K562 (cell line): Measurements from ENCODE around the gene MCEMP1. TPM values are rescaled to one million over a fixed set of nuclear protein-coding genes. Genes with fewer than 3 reads are reported as not detected.

ENCODE experiments used
- ATAC-seq: fragments of 200-7000 bp; cut with Tn5 transposase; 3 replicates; pipeline ENCODE4 v1.9.1; 2020; ENCODE audit warnings: moderate library complexity
- BruUV-seq: library from RNA; stranded (reverse); fragments of 400-500 nt; replicated peaks from 2 replicates; lab custom pipeline; 2021; lab: Mats Ljungman, UMichigan
- CTCF ChIA-PET: fragments of 300-600 bp; formaldehyde crosslinking; extraction: SDS; loops from one replicate; lab custom pipeline; 2021; ENCODE audit warnings: low intra/inter-chr PET ratio; lab: Yijun Ruan, JAX
- POLR2A ChIA-PET: fragments of 300-600, 350-650 bp; sonication (Branson Sonifier 250); formaldehyde crosslinking; extraction: SDS; loops from one replicate; lab custom pipeline; 2021; ENCODE audit warnings: antibody characterized with exemption, inconsistent platforms; lab: Yijun Ruan, JAX
- DNase-seq, 4 experiments: peaks; one replicate each; pipeline versions ENCODE4 v3.0.0 to v3.0.0-alpha.2; 2011 to 2018; ENCODE audit warnings: low spot score in 3 of 4, mixed read lengths in 3 of 4; ENCODE audit errors: extremely low read depth in 1 of 4
- FAIRE-seq: peaks from 2 replicates; lab custom pipeline; 2011; peaks lifted over from hg19 to GRCh38; lab: Jason Lieb, UNC
- H2AFZ ChIP-seq: 2 replicates; pipeline ENCODE4 v1.6.0; 2011; ENCODE audit warnings: low read depth, low read length, control low read depth, inconsistent platforms
- H3K27ac ChIP-seq: fragments of 200-600 bp; 3 replicates; pipeline ENCODE4 v1.8.0; 2011; ENCODE audit warnings: low read depth, mild to moderate bottlenecking, control low read depth, inconsistent platforms, low read length, moderate library complexity, mixed read lengths; ENCODE audit errors: extremely low read depth
- H3K27me3 ChIP-seq, 2 experiments: fragments of 300-600 bp in 1 of 2; 2 replicates in 1 of 2; 3 replicates in 1 of 2; pipeline versions ENCODE4 v1.6.0 to v1.8.0; 2011; ENCODE audit warnings: inconsistent platforms in 2 of 2, low read length in 2 of 2, mild to moderate bottlenecking in 1 of 2, mixed read lengths in 1 of 2, moderate library complexity in 1 of 2; ENCODE audit not compliant: control insufficient read depth in 2 of 2, insufficient read depth in 2 of 2
- H3K36me3 ChIP-seq: fragments of 300-600 bp; 3 replicates; pipeline ENCODE4 v1.8.0; 2011; ENCODE audit warnings: mild to moderate bottlenecking, low read length, inconsistent platforms; ENCODE audit not compliant: control insufficient read depth, insufficient read depth
- H3K4me1 ChIP-seq, 2 experiments: fragments of 200-600 bp in 1 of 2; replicated peaks in 1 of 2; 2 replicates in 1 of 2; 3 replicates in 1 of 2; pipeline versions ENCODE4 v1.5.1 to v1.8.0; 2011; ENCODE audit warnings: inconsistent platforms in 2 of 2, low read length in 2 of 2, mild to moderate bottlenecking in 1 of 2, mixed read lengths in 1 of 2, moderate library complexity in 1 of 2; ENCODE audit not compliant: control insufficient read depth in 2 of 2, insufficient read depth in 2 of 2
- H3K4me2 ChIP-seq: 2 replicates; pipeline ENCODE4 v1.6.1; 2011; ENCODE audit warnings: low read length, control low read depth, inconsistent platforms, mixed read lengths; ENCODE audit not compliant: insufficient read depth
- H3K4me3 ChIP-seq: fragments of 200-600 bp; sonication (generic), shearing (Covaris generic); 2 replicates; pipeline ENCODE4 v1.5.1; 2016; ENCODE audit warnings: control low read depth, inconsistent platforms
- H3K79me2 ChIP-seq: fragments of 200-600 bp; 3 replicates; pipeline ENCODE4 v1.8.0; 2011; ENCODE audit warnings: low read length, inconsistent platforms; ENCODE audit not compliant: control insufficient read depth, insufficient read depth
- H3K9ac ChIP-seq, 2 experiments: 2 replicates each; pipeline versions ENCODE4 v1.6.0 to v1.6.1; 2011; ENCODE audit warnings: low read depth in 2 of 2, low read length in 2 of 2, control low read depth in 1 of 2, inconsistent platforms in 1 of 2, mild to moderate bottlenecking in 1 of 2, mixed read lengths in 1 of 2; ENCODE audit not compliant: insufficient read depth in 1 of 2
- H3K9me1 ChIP-seq: one replicate; pipeline ENCODE4 v1.6.0; 2011; ENCODE audit warnings: inconsistent platforms, mild to moderate bottlenecking, low read length, moderate library complexity; ENCODE audit not compliant: control insufficient read depth, insufficient read depth
- H3K9me3 ChIP-seq: replicated peaks from 2 replicates; pipeline ENCODE4 v1.5.1; 2011; ENCODE audit warnings: low read depth, low read length, inconsistent platforms; ENCODE audit not compliant: control insufficient read depth, insufficient read depth
- H4K20me1 ChIP-seq: replicated peaks from 2 replicates; pipeline ENCODE4 v1.6.1; 2011; ENCODE audit warnings: low read length, inconsistent platforms, mixed read lengths; ENCODE audit not compliant: control insufficient read depth, insufficient read depth
- GTF2E2 ChIP-seq: fragments of 200-800 bp; sonication (Bioruptor generic); IDR thresholded peaks from 2 replicates; pipeline ENCODE4 v1.6.1; 2016; ENCODE audit warnings: missing genetic modification characterization, missing compliant biosample characterization
- IRF2 ChIP-seq: sonication (generic); formaldehyde crosslinking; IDR thresholded peaks from 2 replicates; pipeline ENCODE4 v1.8.1; 2022; ENCODE audit warnings: mild to moderate bottlenecking, missing genetic modification reagents
- SIX5 ChIP-seq, 2 experiments: IDR thresholded peaks; 2 replicates each; pipeline ENCODE4 v1.6.1; 2011; ENCODE audit warnings: low read length in 2 of 2, borderline replicate concordance in 1 of 2, low read depth in 1 of 2, mild to moderate bottlenecking in 1 of 2, moderate library complexity in 1 of 2; ENCODE audit not compliant: insufficient read depth in 1 of 2
- TAF7 ChIP-seq: fragments of 450-650 bp; IDR thresholded peaks from 2 replicates; pipeline ENCODE4 v1.6.1; 2016; ENCODE audit warnings: missing genetic modification characterization, missing compliant biosample characterization
- ZBTB1 ChIP-seq: sonication (generic); formaldehyde crosslinking; IDR thresholded peaks from 2 replicates; pipeline ENCODE4 v1.8.1; 2023; ENCODE audit warnings: missing genetic modification reagents, low read depth, mild to moderate bottlenecking, borderline replicate concordance
- ZNF277 ChIP-seq: fragments of 250-450 bp; sonication (Bioruptor Pico); IDR thresholded peaks from 2 replicates; pipeline ENCODE4 v1.8.0; 2022; ENCODE audit warnings: inconsistent platforms, mild to moderate bottlenecking, moderate library complexity, borderline replicate concordance
- ZNF696 ChIP-seq: fragments of 250-450 bp; sonication (Bioruptor Pico); conservative IDR thresholded peaks from 2 replicates; pipeline ENCODE4 v1.4.0; 2020; ENCODE audit warnings: mild to moderate bottlenecking, moderate library complexity
- WGBS: fragments of 100-300 bp; shearing (Covaris generic); methylation state at CpG from one replicate; pipeline ENCODE4 v1.1.6; 2016; ENCODE audit warnings: low coverage, mixed read lengths; ENCODE audit not compliant: insufficient coverage; ENCODE audit errors: missing lambda C conversion rate; 5-methylcytosine and 5-hydroxymethylcytosine counted together
- in situ Hi-C: fragments of 300-500 bp; cut with MboI; formaldehyde crosslinking; loops from 4 replicates; pipeline ENCODE4 v1.15.0; 2018; ENCODE audit warnings: inconsistent platforms, mixed read lengths
- intact Hi-C: fragments of 100-400 bp; cut with micrococcal nuclease; formaldehyde crosslinking; loops from 2 replicates; pipeline ENCODE4 v1.14.2; 2022
- polyA plus RNA-seq, 8 experiments: library from polyadenylated mRNA; depleted of rRNA in 4 of 8; stranded (reverse) in 5 of 8; unstranded in 3 of 8; fragments of >200 nt; fragmentation: Nextera tagmentation in 2 of 8; fragmentation: Illumina TruSeq in 1 of 8; extraction: Ambion mirVana in 2 of 8; extraction: Trizol in 1 of 8; gene quantifications; 2 replicates each; pipeline versions ENCODE4 v1.2.1 to v1.2.3, GENCODE V29; 2011 to 2014; ENCODE audit warnings: inconsistent platforms in 1 of 8, missing spikeins in 1 of 8
- total RNA-seq, 7 experiments: library from RNA; depleted of rRNA in 6 of 7; stranded (reverse); fragments of >200 nt in 6 of 7; fragmentation: Illumina TruSeq in 2 of 7; extraction: Trizol in 2 of 7; gene quantifications; 2 replicates each; pipeline versions ENCODE4 v1.2.1 to v1.2.3, GENCODE V29; 2011 to 2021; ENCODE audit warnings: low replicate concordance in 1 of 7

The MCEMP1 gene
- total and polyA plus RNA-seq, 9 of the 15 experiments (the other 6 are each of a cell fraction or from before 2014, with no cell fraction given), result 0.11 to 1.8 (median 0.51) TPM

GRCh38 chr19:7709932-7710460 lies 33.1 kb downstream of the MCEMP1 start:
- ChIA-PET CTCF (no interaction called here), POLR2A (no interaction called here)
- no peak overlapping the region for H3K9ac ChIP-seq
- ATAC-seq, result no peak
- no peak overlapping the region for H3K4me3 ChIP-seq
- no peaks in the 10 kb centered on the region; a peak in 1 of 5 replicates for H3K4me1 ChIP-seq
- FAIRE-seq, result no peak
- H3K9me3 ChIP-seq, result no peaks in the 10 kb centered on the region
- peaks cover 0 to 11% of the 10 kb centered on the region in 2 experiments; a peak in 3 of 5 replicates for H3K27me3 ChIP-seq
- no peak overlapping the region for H3K4me2 ChIP-seq
- no peak for TF ChIP-seq TAF7 (tag)
- TF ChIP-seq ZNF696 (CRISPR knock-in tag), result no peak
- TF ChIP-seq GTF2E2 (tag), result no peak
- no peak for TF ChIP-seq ZNF277 (CRISPR knock-in tag)
- no peak for TF ChIP-seq IRF2
- TF ChIP-seq ZBTB1 (CRISPR knock-in tag), result no peak
- TF ChIP-seq SIX5 (IDR thresholded peaks at IDR 0.05; ENCODE audit: borderline replicate concordance in 1 of 2, insufficient read depth in 1 of 2, low read depth in 1 of 2, low read length in 2 of 2), result no peak
- DNase-seq, result no peak
- H3K9me1 ChIP-seq, result no peaks in the 10 kb centered on the region
- 2% methylated on average over 9 of the region's 10 CpGs for WGBS
- intact Hi-C loops (no loop called here), in situ Hi-C loops (no loop called here)
- no peak overlapping the region for H3K27ac ChIP-seq
- no peaks in the 10 kb centered on the region for H3K36me3 ChIP-seq
- BruUV-seq, result no TSS peak
- H4K20me1 ChIP-seq, result 0 out of 2 replicates have a peak, but pooled peaks cover 4% of the 10 kb centered on the region
- no peaks in the 10 kb centered on the region for H3K79me2 ChIP-seq
- H2AFZ ChIP-seq, result no peak overlapping the region
